Sigmoid colon (tissue), 4 donors: ENCODE results near the gene GNL1.

Source experiments
- CTCF ChIP-seq, 4 experiments: fragments of 450-650 bp in 3 of 4; fragments of 200-600 bp in 1 of 4; IDR thresholded peaks; one replicate each; pipeline ENCODE4 v1.5.1; 2016 to 2019; ENCODE audit warnings: antibody characterized with exemption in 4 of 4, mild to moderate bottlenecking in 3 of 4, moderate library complexity in 2 of 4
- EP300 ChIP-seq, 4 donors: sonication (generic); formaldehyde crosslinking; IDR thresholded peaks; one replicate each; pipeline ENCODE4 v1.6.1; 2017; ENCODE audit warnings: antibody characterized with exemption in 4 of 4
- POLR2A ChIP-seq, 2 donors: fragments of 450-650 bp; IDR thresholded peaks; one replicate each; pipeline ENCODE4 v1.6.1; 2016; ENCODE audit warnings: antibody characterized with exemption in 2 of 2, mild to moderate bottlenecking in 2 of 2, moderate library complexity in 2 of 2

DNA sequence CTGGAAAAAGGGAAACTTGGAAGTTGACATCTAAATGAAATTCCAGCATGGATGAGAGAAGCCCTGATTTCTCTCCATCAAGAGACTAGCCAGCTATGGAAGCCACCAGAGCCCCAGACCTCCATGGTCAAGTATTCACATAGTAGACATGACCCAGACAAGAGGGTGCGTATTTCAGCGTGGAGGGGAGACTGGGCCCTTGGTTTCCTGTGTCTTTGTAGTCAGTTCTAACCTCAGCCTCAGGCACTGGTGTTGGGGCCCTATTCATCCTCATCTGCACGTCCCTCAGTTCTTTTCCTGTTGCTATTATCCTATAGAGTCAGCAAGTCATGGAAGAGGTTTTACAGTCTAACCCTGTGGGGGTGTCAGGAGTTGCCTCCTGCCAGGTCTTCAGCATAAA is 12.5 kb downstream of the GNL1 start:
- TF ChIP-seq EP300 (IDR thresholded peaks at IDR 0.05), result no peak
- TF ChIP-seq POLR2A (IDR thresholded peaks at IDR 0.05), result no peak
- no peak for TF ChIP-seq CTCF (IDR thresholded peaks at IDR 0.05)
